HCT116 (cell line): ENCODE measurements around the gene MPHOSPH6. TPM values are rescaled to one million over a fixed set of nuclear protein-coding genes. Genes with fewer than 3 reads are reported as not detected.

Source experiments
- ATAC-seq: fragments of 200-7000 bp; cut with Tn5 transposase; 2 replicates; pipeline ENCODE4 v1.9.1; 2020; ENCODE audit warnings: mild to moderate bottlenecking, moderate library complexity
- BruUV-seq: library from RNA; stranded (reverse); fragments of 400-500 nt; replicated peaks from 2 replicates; lab custom pipeline; 2021; lab: Mats Ljungman, UMichigan
- CTCF ChIA-PET: fragments of 300-600 bp; sonication (Branson Sonifier 250); formaldehyde crosslinking; loops from one replicate; lab custom pipeline; 2021; ENCODE audit warnings: antibody characterized with exemption; lab: Charles Lee
- POLR2A ChIA-PET: fragments of 300-600, 350-600 bp; sonication (Branson Sonifier 250); formaldehyde crosslinking; loops from one replicate; lab custom pipeline; 2021; ENCODE audit warnings: antibody characterized with exemption; lab: Charles Lee
- RAD21 ChIA-PET, 2 experiments: fragments of 300-600 bp; sonication (Branson Sonifier 250); formaldehyde crosslinking; loops; one replicate each; lab custom pipeline; 2023; ENCODE audit warnings: low total read pairs in 2 of 2; ENCODE audit not compliant: uncharacterized antibody in 2 of 2, unreplicated experiment in 2 of 2, low non-redundant PET in 1 of 2; lab: Charles Lee
- DNase-seq: peaks from one replicate; pipeline ENCODE4 v3.0.0-alpha.2; 2010; ENCODE audit warnings: low read depth, low spot score
- H2AFZ ChIP-seq: fragments of 200-600 bp; shearing (Covaris generic), sonication (generic); 2 replicates; pipeline ENCODE4 v1.6.1; 2017; ENCODE audit warnings: low read depth, mixed run types, mixed read lengths, antibody characterized with exemption, low read length; ENCODE audit not compliant: poor library complexity, severe bottlenecking
- H3K27ac ChIP-seq: 2 replicates; pipeline ENCODE4 v1.5.1; 2012; ENCODE audit warnings: low read depth, low read length
- H3K27me3 ChIP-seq: fragments of 200-600 bp; sonication (generic); 2 replicates; pipeline ENCODE4 v1.6.1; 2016; ENCODE audit warnings: mixed run types, low read length, mixed read lengths; ENCODE audit not compliant: insufficient read depth
- H3K36me3 ChIP-seq, 2 experiments: fragments of 200-500 bp in 1 of 2; fragments of 200-600 bp in 1 of 2; sonication (Bioruptor generic) in 1 of 2; sonication (generic) in 1 of 2; 2 replicates each; pipeline versions ENCODE4 v1.5.1 to v1.6.1; 2014 to 2016; ENCODE audit warnings: low read length in 2 of 2, inconsistent platforms in 1 of 2, mixed read lengths in 1 of 2, mixed run types in 1 of 2; ENCODE audit not compliant: insufficient read depth in 2 of 2, control insufficient read depth in 1 of 2
- H3K4me1 ChIP-seq, 2 experiments: fragments of 200-600 bp in 1 of 2; sonication (generic) in 1 of 2; 2 replicates each; pipeline versions ENCODE4 v1.5.1 to v1.6.1; 2012 to 2017; ENCODE audit warnings: low read length in 2 of 2, inconsistent platforms in 1 of 2, mild to moderate bottlenecking in 1 of 2, mixed read lengths in 1 of 2, mixed run types in 1 of 2, moderate library complexity in 1 of 2; ENCODE audit not compliant: insufficient read depth in 2 of 2, control insufficient read depth in 1 of 2
- H3K4me2 ChIP-seq: fragments of 200-600 bp; sonication (generic); 2 replicates; pipeline ENCODE4 v1.6.1; 2017; ENCODE audit warnings: mixed run types, low read length, mixed read lengths
- H3K4me3 ChIP-seq, 2 experiments: fragments of 200-600 bp in 1 of 2; sonication (generic) in 1 of 2; replicated peaks in 1 of 2; 2 replicates each; pipeline ENCODE4 v1.5.1; 2011 to 2016; ENCODE audit warnings: low read length in 2 of 2, control low read depth in 1 of 2, low read depth in 1 of 2, mild to moderate bottlenecking in 1 of 2, mixed read lengths in 1 of 2, mixed run types in 1 of 2
- H3K79me2 ChIP-seq: fragments of 200-600 bp; sonication (generic); 2 replicates; pipeline ENCODE4 v1.6.1; 2017; ENCODE audit warnings: mild to moderate bottlenecking, mixed run types, low read length, moderate library complexity, mixed read lengths; ENCODE audit not compliant: insufficient read depth
- H3K9ac ChIP-seq: fragments of 200-600 bp; sonication (generic); 2 replicates; pipeline ENCODE4 v1.6.1; 2016; ENCODE audit warnings: low read length, mixed read lengths
- H3K9me2 ChIP-seq: fragments of 200-600 bp; sonication (generic), shearing (Covaris generic); 2 replicates; pipeline ENCODE4 v1.6.1; 2017; ENCODE audit warnings: mixed run types, mild to moderate bottlenecking, moderate library complexity; ENCODE audit not compliant: insufficient read depth
- H3K9me3 ChIP-seq, 2 experiments: fragments of 200-500 bp in 1 of 2; fragments of 200-600 bp in 1 of 2; sonication (Bioruptor generic) in 1 of 2; sonication (generic) in 1 of 2; 2 replicates each; pipeline ENCODE4 v1.6.1; 2014 to 2017; ENCODE audit warnings: low read length in 2 of 2, mixed read lengths in 2 of 2, inconsistent platforms in 1 of 2, low read depth in 1 of 2, mild to moderate bottlenecking in 1 of 2, mixed run types in 1 of 2, moderate library complexity in 1 of 2; ENCODE audit not compliant: control insufficient read depth in 1 of 2, insufficient read depth in 1 of 2
- H4K20me1 ChIP-seq: fragments of 200-600 bp; sonication (generic), shearing (Covaris generic); 2 replicates; pipeline ENCODE4 v1.6.1; 2017; ENCODE audit warnings: mixed run types, mild to moderate bottlenecking, moderate library complexity; ENCODE audit not compliant: insufficient read depth
- ATF3 ChIP-seq: IDR thresholded peaks from 2 replicates; pipeline ENCODE4 v1.6.1; 2012
- EGR1 ChIP-seq: IDR thresholded peaks from 2 replicates; pipeline ENCODE4 v1.6.1; 2012; ENCODE audit warnings: low read depth
- ELF1 ChIP-seq: IDR thresholded peaks from 2 replicates; pipeline ENCODE4 v1.6.1; 2012; ENCODE audit warnings: low read depth, borderline replicate concordance
- EZH2 ChIP-seq: fragments of 200-600 bp; sonication (generic); IDR thresholded peaks from 2 replicates; pipeline ENCODE4 v1.6.1; 2017; ENCODE audit warnings: antibody characterized with exemption, mixed run types
- FOSL1 ChIP-seq: IDR thresholded peaks from 2 replicates; pipeline ENCODE4 v1.6.1; 2012; ENCODE audit warnings: low read depth
- MAX ChIP-seq: IDR thresholded peaks from 2 replicates; pipeline ENCODE4 v1.6.1; 2012
- POLR2A ChIP-seq: IDR thresholded peaks from 2 replicates; pipeline ENCODE4 v1.7.0; 2011; ENCODE audit warnings: borderline replicate concordance; ENCODE audit not compliant: insufficient read depth, insufficient read length; ENCODE audit errors: extremely low read depth
- SIN3A ChIP-seq: IDR thresholded peaks from 2 replicates; pipeline ENCODE4 v1.6.1; 2012; ENCODE audit warnings: low read depth
- SRF ChIP-seq: IDR thresholded peaks from 2 replicates; pipeline ENCODE4 v1.6.1; 2012; ENCODE audit warnings: low read depth
- TCF7L2 ChIP-seq: IDR thresholded peaks from 2 replicates; pipeline ENCODE4 v1.7.0; 2011; ENCODE audit warnings: borderline replicate concordance, inconsistent platforms; ENCODE audit not compliant: insufficient read depth, insufficient read length; ENCODE audit errors: extremely low read depth
- YY1 ChIP-seq: IDR thresholded peaks from 2 replicates; pipeline ENCODE4 v1.6.1; 2011; ENCODE audit warnings: low read length, low read depth, moderate library complexity, mild to moderate bottlenecking; ENCODE audit not compliant: insufficient replicate concordance; ENCODE audit errors: extremely low read depth
- ZFX ChIP-seq: fragments of 450-650 bp; IDR thresholded peaks from 2 replicates; pipeline ENCODE4 v1.6.1; 2017
- intact Hi-C: fragments of 100-400 bp; cut with micrococcal nuclease; formaldehyde crosslinking; loops from 2 replicates; pipeline ENCODE4 v1.10.0; 2022
- total RNA-seq: library from RNA; stranded (reverse); gene quantifications from one replicate; pipeline ENCODE4 v1.2.1, GENCODE V29; 2021; ENCODE audit not compliant: unreplicated experiment

The MPHOSPH6 gene
- total RNA-seq, 1 experiment from 2014 or later: 52.2 TPM

- Histone ChIP-seq H4K20me1 (no peaks in the 10 kb centered on the region), H3K4me3 (no peak overlapping the region), H3K9me3 (no peaks in the 10 kb centered on the region), H3K9me2 (no peaks in the 10 kb centered on the region), H3K4me1 (no peaks in the 10 kb centered on the region), H3K4me2 (no peak overlapping the region), H2AFZ (no peak overlapping the region), H3K27ac (no peak overlapping the region), H3K79me2 (no peaks in the 10 kb centered on the region), H3K9ac (no peak overlapping the region), H3K36me3 (no peaks in the 10 kb centered on the region), H3K27me3 (peaks cover 54% of the 10 kb centered on the region)
- RAD21 ChIA-PET: no interaction called here
- no peak for DNase-seq
- no peak for ATAC-seq
- CTCF ChIA-PET: interaction anchor here (0.6 kb wide), 1 partner anchor 175 kb away, joined by 3 read pairs; no protein-coding TSS in a partner anchor
- POLR2A ChIA-PET: no interaction called here
- peak; percentile 31; the same call in 1 of the 2 replicates for TF ChIP-seq FOSL1
- no peak for TF ChIP-seq EGR1
- intact Hi-C loops: no loop called here
- no TSS peak for BruUV-seq
These were observed 22.6 kb upstream of the MPHOSPH6 start for GRCh38 chr16:82192665-82193064.

- no peak for TF ChIP-seq EZH2
- no peak for TF ChIP-seq POLR2A
- no peak for TF ChIP-seq SRF
- TF ChIP-seq SIN3A: no peak
- TF ChIP-seq YY1: no peak
- no peak for TF ChIP-seq TCF7L2
- no peak for TF ChIP-seq MAX
- TF ChIP-seq ELF1: no peak
- no peak for TF ChIP-seq ATF3
- TF ChIP-seq ZFX: no peak
- TF ChIP-seq FOSL1: no peak
- no peak overlapping the region for H3K4me2 ChIP-seq
- no peak overlapping the region for H3K27ac ChIP-seq
- intact Hi-C loops: no loop called here
- H3K4me3 ChIP-seq: no peak overlapping the region
- ChIA-PET CTCF (no interaction called here), POLR2A (no interaction called here), RAD21 (no interaction called here)
- H3K4me1 ChIP-seq: no peaks in the 10 kb centered on the region
- no peak overlapping the region for H2AFZ ChIP-seq
- H3K36me3 ChIP-seq: no peaks in the 10 kb centered on the region
- no peak overlapping the region for H3K9ac ChIP-seq
- peaks cover 63% of the 10 kb centered on the region for H3K27me3 ChIP-seq
- H3K79me2 ChIP-seq: no peaks in the 10 kb centered on the region
- DNase-seq (no peak), ATAC-seq (no peak)
- H3K9me3 ChIP-seq: no peaks in the 10 kb centered on the region
- no peaks in the 10 kb centered on the region for H4K20me1 ChIP-seq
- BruUV-seq: no TSS peak
- no peaks in the 10 kb centered on the region for H3K9me2 ChIP-seq
These were observed 20.4 kb upstream of the MPHOSPH6 start for GRCh38 chr16:82190386-82190785.
